ENCODE results near the gene PWP2. TPM values are rescaled to one million over a fixed set of nuclear protein-coding genes. Genes with fewer than 3 reads are reported as not detected.
A peak's percentile ranks its signal among the peaks of the same experiment; 100 is the strongest.
"Not testable (repeated sequence)": the region's sequence is repeated elsewhere in the genome, so short reads cannot be mapped to it uniquely, and the experiment has no call there.

PWP2 gene
- total RNA-seq: 10.9 TPM
- long read RNA-seq, transcript PWP2-201 (21 exons, 3,297 nt): major isoform, 22 of 37 reads
- long read RNA-seq, partial matches to known transcripts: 8 of 37 reads
- long read RNA-seq, other reads (novel, unspliced or antisense): 7 of 37 reads

GRCh38 chr21:44107026-44107501 lies at the start of gene PWP2:
Gene PWP2, plus strand, starts transcription at chr21:44107399. Its CDS starts 18 bp downstream, at chr21:44107417.
- H3K4me1 ChIP-seq; H3K36me3 ChIP-seq; H3K9me3 ChIP-seq; H3K27ac ChIP-seq; intact Hi-C loops (cut with DNase I); H3K27me3 ChIP-seq (ENCODE audit: low read depth): not testable (repeated sequence)
- ATAC-seq (peak; percentile 99), DNase-seq (peak; percentile 58)
- H3K4me3 ChIP-seq: peak within 1 kb of the TSS; percentile 45

GRCh38 chr21:44057960-44058651 lies 49.1 kb upstream of the PWP2 start:
- Histone ChIP-seq H3K4me3 (no peak overlapping the region), H3K4me1 (peaks cover under 1% of the 10 kb centered on the region), H3K36me3 (peaks cover 77% of the 10 kb centered on the region), H3K9me3 (no peaks in the 10 kb centered on the region), H3K27me3 (ENCODE audit: low read depth) (no peaks in the 10 kb centered on the region), H3K27ac (no peak overlapping the region)
- intact Hi-C loops (cut with DNase I): no loop called here
- DNase-seq: no peak
- no peak for ATAC-seq
- TF ChIP-seq CTCF (IDR thresholded peaks at IDR 0.05): no peak

DNA sequence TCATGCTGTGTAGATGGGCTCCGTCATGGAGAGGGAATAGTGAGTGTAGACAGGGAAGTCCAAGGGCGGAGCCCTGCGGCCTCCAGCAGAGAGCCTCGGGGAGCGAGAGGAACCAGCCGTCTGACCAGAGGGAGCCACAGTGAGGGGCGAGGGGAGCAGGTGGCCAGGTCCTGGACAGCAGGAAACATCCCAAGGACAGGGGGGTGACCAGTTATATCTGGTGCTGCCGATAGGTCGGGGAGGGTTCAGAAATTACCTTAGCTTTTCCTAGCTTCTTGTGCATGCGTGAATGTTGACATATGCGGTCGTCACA lies 48.6 kb upstream of the PWP2 start:
- DNase-seq (no peak), ATAC-seq (no peak)
- no peak overlapping the region for H3K27ac ChIP-seq
- no peaks in the 10 kb centered on the region for H3K4me1 ChIP-seq
- H3K36me3 ChIP-seq: peaks cover 77% of the 10 kb centered on the region
- H3K27me3 ChIP-seq (ENCODE audit: low read depth): no peaks in the 10 kb centered on the region
- TF ChIP-seq CTCF (IDR thresholded peaks at IDR 0.05): no peak
- H3K4me3 ChIP-seq: no peak overlapping the region
- intact Hi-C loops (cut with DNase I): no loop called here
- H3K9me3 ChIP-seq: no peaks in the 10 kb centered on the region

- ATAC-seq: no peak
- H3K27ac ChIP-seq: no peak overlapping the region
- intact Hi-C loops (cut with DNase I): no loop called here
Measured at GRCh38 chr21:44058981-44059380, 48.2 kb upstream of the PWP2 start.

DNA sequence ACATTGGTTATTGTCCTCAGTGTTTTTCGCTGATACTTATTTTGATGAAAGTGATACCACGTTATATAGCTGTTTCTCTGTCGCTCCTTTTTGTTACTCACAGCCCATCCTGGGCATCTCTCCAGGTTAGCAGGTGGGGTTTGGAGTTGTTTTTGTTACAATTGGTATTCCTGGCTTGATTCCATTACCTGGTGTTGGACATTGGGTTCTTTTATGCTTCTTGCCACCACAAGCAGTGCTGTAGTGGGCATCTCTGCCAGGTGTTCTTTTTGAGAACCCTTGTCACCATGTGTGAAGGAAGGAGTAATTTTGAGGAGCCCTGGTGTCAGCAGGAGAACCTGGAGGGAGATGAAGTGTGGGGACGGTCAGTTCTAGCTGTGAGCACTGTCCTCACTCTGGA lies 47.5 kb upstream of the PWP2 start:
- no peaks in the 10 kb centered on the region for H3K27me3 ChIP-seq (ENCODE audit: low read depth)
- ATAC-seq: no peak
- H3K36me3 ChIP-seq: peaks cover 81% of the 10 kb centered on the region
- H3K4me1 ChIP-seq: no peaks in the 10 kb centered on the region
- no peak overlapping the region for H3K4me3 ChIP-seq
- intact Hi-C loops (cut with DNase I): no loop called here
- no peak for TF ChIP-seq CTCF (IDR thresholded peaks at IDR 0.05)
- H3K27ac ChIP-seq: no peak overlapping the region
- H3K9me3 ChIP-seq: no peaks in the 10 kb centered on the region
- DNase-seq: no peak

More at GRCh38 chr21:44058981-44059380, 48.2 kb upstream of the PWP2 start:
- no peak for DNase-seq
- no peaks in the 10 kb centered on the region for H3K4me1 ChIP-seq
- no peaks in the 10 kb centered on the region for H3K9me3 ChIP-seq
- H3K36me3 ChIP-seq: peaks cover 77% of the 10 kb centered on the region
- no peaks in the 10 kb centered on the region for H3K27me3 ChIP-seq (ENCODE audit: low read depth)
- no peak for TF ChIP-seq CTCF (IDR thresholded peaks at IDR 0.05)
- H3K4me3 ChIP-seq: no peak overlapping the region

- intact Hi-C loops (cut with DNase I): no loop called here
- DNase-seq: no peak
- Histone ChIP-seq H3K36me3 (peaks cover 76% of the 10 kb centered on the region), H3K4me3 (no peak overlapping the region), H3K27ac (no peak overlapping the region), H3K4me1 (no peaks in the 10 kb centered on the region), H3K27me3 (ENCODE audit: low read depth) (no peaks in the 10 kb centered on the region), H3K9me3 (no peaks in the 10 kb centered on the region)
- TF ChIP-seq CTCF (IDR thresholded peaks at IDR 0.05): no peak
- ATAC-seq: peak in 1 of 2 donors; percentile 25
Measured at GRCh38 chr21:44062380-44062779, 44.8 kb upstream of the PWP2 start.

All from lower lobe of right lung (tissue), 2 donors.